Vagina (tissue), 2 donors: Measurements from ENCODE around the gene SRCIN1. TPM values are rescaled to one million over a fixed set of nuclear protein-coding genes. Genes with fewer than 3 reads are reported as not detected.
A peak's percentile ranks its signal among the peaks of the same experiment; 100 is the strongest.

ENCODE experiments used
- DNase-seq, 2 donors: peaks; one replicate each; pipeline ENCODE4 v3.0.0-alpha.2; 2017; ENCODE audit errors: extremely low spot score in 2 of 2
- H3K27ac ChIP-seq: fragments of 200-600 bp; sonication (generic); one replicate; pipeline ENCODE4 v1.5.1; 2019
- H3K27me3 ChIP-seq: fragments of 200-600 bp; sonication (generic); one replicate; pipeline ENCODE4 v1.5.1; 2019
- H3K36me3 ChIP-seq, 2 donors: fragments of 200-600 bp; sonication (generic); one replicate each; pipeline ENCODE4 v1.5.1; 2017 to 2019
- H3K4me1 ChIP-seq: fragments of 200-600 bp; sonication (generic); one replicate; pipeline ENCODE4 v1.5.1; 2019
- H3K4me3 ChIP-seq, 2 donors: fragments of 200-600 bp; sonication (generic); 1 replicate in 1 of 2; 2 replicates in 1 of 2; pipeline ENCODE4 v1.5.1; 2016 to 2019
- H3K9me3 ChIP-seq: fragments of 200-600 bp; sonication (generic); one replicate; pipeline ENCODE4 v1.5.1; 2019
- POLR2A ChIP-seq, 2 donors: fragments of 450-650 bp; IDR thresholded peaks; one replicate each; pipeline ENCODE4 v1.6.1; 2017; ENCODE audit warnings: antibody characterized with exemption in 2 of 2, mild to moderate bottlenecking in 2 of 2, moderate library complexity in 2 of 2
- POLR2AphosphoS5 ChIP-seq, 2 donors: sonication (generic); formaldehyde crosslinking; IDR thresholded peaks; one replicate each; pipeline ENCODE4 v1.9.0; 2017; ENCODE audit warnings: antibody characterized with exemption in 2 of 2, mild to moderate bottlenecking in 2 of 2, low read depth in 1 of 2; ENCODE audit not compliant: insufficient read depth in 1 of 2
- intact Hi-C: fragments of 100-400 bp; cut with DNase I; formaldehyde crosslinking; loops from one replicate; pipeline ENCODE4 v1.15.1; 2023
- total RNA-seq: library from RNA; depleted of rRNA; stranded (reverse); fragments of >200 nt; gene quantifications from one replicate; pipeline ENCODE4 v1.2.3, GENCODE V29; 2016
- TF ChIP-seq, protein P1 (sequence below), 3 experiments: fragments of 450-650 bp in 2 of 3; fragments of 200-600 bp in 1 of 3; sonication (generic) in 1 of 3; IDR thresholded peaks; one replicate each; pipeline ENCODE4 v1.5.1; 2017 to 2019; ENCODE audit warnings: antibody characterized with exemption in 3 of 3, mild to moderate bottlenecking in 2 of 3, moderate library complexity in 2 of 3

Gene SRCIN1
- total RNA-seq, 1 donor from 2014 or later: 5.2 TPM

DNA sequence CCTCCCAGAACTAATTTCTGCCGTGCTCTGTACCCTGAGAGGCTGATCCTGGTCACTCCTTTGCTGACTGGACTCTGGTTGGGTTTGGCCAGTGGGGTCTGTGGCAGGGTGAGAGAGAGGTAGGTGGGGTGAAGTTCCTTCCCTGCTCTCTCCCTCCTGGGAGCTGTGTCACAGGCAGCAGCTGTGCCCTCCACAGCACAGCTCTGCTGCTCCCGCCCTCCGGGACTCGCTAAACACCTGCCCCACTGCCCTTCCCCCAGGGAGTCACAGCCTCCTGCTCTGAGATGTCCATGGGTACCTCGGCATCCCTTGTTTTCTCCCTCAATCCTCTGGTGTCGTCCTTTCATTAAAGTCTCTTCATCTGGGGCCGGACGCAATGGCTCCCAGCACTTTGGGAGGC lies 66.4 kb downstream of the SRCIN1 start:
- no peaks in the 10 kb centered on the region for H3K4me1 ChIP-seq
- DNase-seq: peak in 1 of 2 donors; percentile 88
- TF ChIP-seq, protein P1, sequence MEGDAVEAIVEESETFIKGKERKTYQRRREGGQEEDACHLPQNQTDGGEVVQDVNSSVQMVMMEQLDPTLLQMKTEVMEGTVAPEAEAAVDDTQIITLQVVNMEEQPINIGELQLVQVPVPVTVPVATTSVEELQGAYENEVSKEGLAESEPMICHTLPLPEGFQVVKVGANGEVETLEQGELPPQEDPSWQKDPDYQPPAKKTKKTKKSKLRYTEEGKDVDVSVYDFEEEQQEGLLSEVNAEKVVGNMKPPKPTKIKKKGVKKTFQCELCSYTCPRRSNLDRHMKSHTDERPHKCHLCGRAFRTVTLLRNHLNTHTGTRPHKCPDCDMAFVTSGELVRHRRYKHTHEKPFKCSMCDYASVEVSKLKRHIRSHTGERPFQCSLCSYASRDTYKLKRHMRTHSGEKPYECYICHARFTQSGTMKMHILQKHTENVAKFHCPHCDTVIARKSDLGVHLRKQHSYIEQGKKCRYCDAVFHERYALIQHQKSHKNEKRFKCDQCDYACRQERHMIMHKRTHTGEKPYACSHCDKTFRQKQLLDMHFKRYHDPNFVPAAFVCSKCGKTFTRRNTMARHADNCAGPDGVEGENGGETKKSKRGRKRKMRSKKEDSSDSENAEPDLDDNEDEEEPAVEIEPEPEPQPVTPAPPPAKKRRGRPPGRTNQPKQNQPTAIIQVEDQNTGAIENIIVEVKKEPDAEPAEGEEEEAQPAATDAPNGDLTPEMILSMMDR (IDR thresholded peaks at IDR 0.05): no peak
- TF ChIP-seq POLR2A (IDR thresholded peaks at IDR 0.05): no peak
- no peak for TF ChIP-seq POLR2AphosphoS5 (IDR thresholded peaks at IDR 0.05; ENCODE audit: insufficient read depth in 1 of 2, low read depth in 1 of 2)
- intact Hi-C loops: no loop called here
- no peaks in the 10 kb centered on the region for H3K27me3 ChIP-seq
- no peak overlapping the region for H3K4me3 ChIP-seq
- no peaks in the 10 kb centered on the region for H3K9me3 ChIP-seq
- H3K36me3 ChIP-seq: no peaks in the 10 kb centered on the region
- H3K27ac ChIP-seq: no peak overlapping the region

DNA sequence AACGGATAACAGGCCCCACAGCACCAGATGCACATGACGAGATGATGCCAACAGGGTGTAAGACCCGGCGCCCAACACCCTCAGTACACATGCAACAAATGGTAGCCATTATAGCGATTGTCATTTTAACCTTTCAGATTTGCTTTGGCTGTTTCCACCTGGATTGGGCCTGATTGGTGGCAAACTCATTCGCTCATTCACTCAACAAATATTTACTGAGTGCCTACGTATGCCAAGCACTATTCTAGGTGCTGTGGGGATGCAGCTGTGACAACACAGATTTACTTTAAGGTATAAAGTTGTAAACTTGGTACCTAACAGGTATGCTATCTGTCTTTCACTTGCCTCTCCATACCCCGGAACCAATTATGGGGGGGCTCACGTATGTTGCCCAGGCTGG lies 66.8 kb downstream of the SRCIN1 start:
- no peaks in the 10 kb centered on the region for H3K27me3 ChIP-seq
- no peak for TF ChIP-seq POLR2A (IDR thresholded peaks at IDR 0.05)
- no peaks in the 10 kb centered on the region for H3K9me3 ChIP-seq
- no peak for DNase-seq
- no peak overlapping the region for H3K27ac ChIP-seq
- no peaks in the 10 kb centered on the region for H3K4me1 ChIP-seq
- H3K36me3 ChIP-seq: no peaks in the 10 kb centered on the region
- H3K4me3 ChIP-seq: no peak overlapping the region
- intact Hi-C loops: no loop called here

DNA sequence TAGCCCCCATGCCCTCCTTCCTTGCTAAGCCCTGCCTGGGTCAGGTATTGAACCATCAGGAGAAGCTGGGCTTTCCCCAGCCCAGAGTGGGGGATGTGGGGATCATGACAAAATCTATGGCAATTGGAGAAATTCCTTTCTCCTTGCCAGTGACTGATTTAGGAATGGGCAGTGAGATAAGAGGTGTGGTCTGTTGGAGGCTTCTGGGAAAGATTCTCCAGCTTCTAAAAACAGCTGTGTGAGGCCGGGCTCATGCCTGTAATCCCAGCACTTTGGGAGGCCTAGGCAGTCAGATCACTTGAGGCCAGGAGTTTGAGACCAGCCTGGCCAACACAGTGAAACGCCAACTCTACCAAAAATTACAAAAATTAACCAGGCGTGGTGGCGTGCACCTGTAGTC lies 69.1 kb downstream of the SRCIN1 start:
- Histone ChIP-seq H3K36me3 (no peaks in the 10 kb centered on the region), H3K27me3 (no peaks in the 10 kb centered on the region)
- TF ChIP-seq, protein P1 (IDR thresholded peaks at IDR 0.05): no peak

GRCh38 chr17:38535886-38536285 lies 69.9 kb downstream of the SRCIN1 start:
- no peak overlapping the region for H3K27ac ChIP-seq
- H3K27me3 ChIP-seq: no peaks in the 10 kb centered on the region
- intact Hi-C loops: no loop called here

More for the DNA sequence above, 69.1 kb downstream of the SRCIN1 start:
- no peak for DNase-seq
- intact Hi-C loops: no loop called here
- Histone ChIP-seq H3K4me3 (no peak overlapping the region), H3K27ac (no peak overlapping the region), H3K9me3 (no peaks in the 10 kb centered on the region), H3K4me1 (no peaks in the 10 kb centered on the region)

GRCh38 chr17:38534498-38534885 lies 71.3 kb downstream of the SRCIN1 start:
- no peak for DNase-seq
- H3K36me3 ChIP-seq: no peaks in the 10 kb centered on the region
- H3K27ac ChIP-seq: no peak overlapping the region
- no peaks in the 10 kb centered on the region for H3K4me1 ChIP-seq
- no peaks in the 10 kb centered on the region for H3K27me3 ChIP-seq
- H3K4me3 ChIP-seq: no peak overlapping the region
- intact Hi-C loops: no loop called here
- TF ChIP-seq, protein P1 (IDR thresholded peaks at IDR 0.05): no peak
- H3K9me3 ChIP-seq: no peaks in the 10 kb centered on the region

More at GRCh38 chr17:38535886-38536285, 69.9 kb downstream of the SRCIN1 start:
- Histone ChIP-seq H3K36me3 (no peaks in the 10 kb centered on the region), H3K4me1 (no peaks in the 10 kb centered on the region), H3K4me3 (no peak overlapping the region), H3K9me3 (no peaks in the 10 kb centered on the region)
- DNase-seq: no peak
- no peak for TF ChIP-seq POLR2A (IDR thresholded peaks at IDR 0.05)
- TF ChIP-seq POLR2AphosphoS5 (IDR thresholded peaks at IDR 0.05; ENCODE audit: insufficient read depth in 1 of 2, low read depth in 1 of 2): no peak
- TF ChIP-seq, protein P1 (IDR thresholded peaks at IDR 0.05): no peak
